HG02763 (cell line): Measurements from ENCODE around the gene GNG8.

ENCODE experiments used
- ATAC-seq: cut with Tn5 transposase; IDR thresholded peaks from one replicate; pipeline ENCODE4 v1.9.1; 2021; ENCODE audit warnings: mild to moderate bottlenecking, moderate library complexity; ENCODE audit not compliant: unreplicated experiment

Gene GNG8

DNA sequence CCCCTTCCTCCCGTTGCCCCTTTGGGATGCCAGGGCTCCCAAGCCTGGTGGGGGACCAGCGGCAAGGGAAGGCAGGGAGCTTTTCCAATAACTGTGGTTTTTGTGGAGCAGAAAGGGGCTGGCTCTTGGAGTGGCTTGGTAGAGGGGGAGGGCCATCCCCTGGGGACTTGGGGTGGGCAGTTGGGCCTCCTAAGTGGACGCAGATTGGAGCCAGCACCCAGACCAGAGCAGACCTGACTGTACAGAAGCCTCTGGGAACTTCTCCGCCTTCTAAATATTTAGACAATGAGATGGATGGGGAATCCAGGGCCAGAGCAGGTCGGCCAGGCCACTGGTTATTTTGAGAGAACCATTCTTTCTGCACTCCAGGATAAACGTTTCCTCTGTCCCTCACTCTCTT is 15.3 kb downstream of the GNG8 start:
- no peak for ATAC-seq

DNA sequence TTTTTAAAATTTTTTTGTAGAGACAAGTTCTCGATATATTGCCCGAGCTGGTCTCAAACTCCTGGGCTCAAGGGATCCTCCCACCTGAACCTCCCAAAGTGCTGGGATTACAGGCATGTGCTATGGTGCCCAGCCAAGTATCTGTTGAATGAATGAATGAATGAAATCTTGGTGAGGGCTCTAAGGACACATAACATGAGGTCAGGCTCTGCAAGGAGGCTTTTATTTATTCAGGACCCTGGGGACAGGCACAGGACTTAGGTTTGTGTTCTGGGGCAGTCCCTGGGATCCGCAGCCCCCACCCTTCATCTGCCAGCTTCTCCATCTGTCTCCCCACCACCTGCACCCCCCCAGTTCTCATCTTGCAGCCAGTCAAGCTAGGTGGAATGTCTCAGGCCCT is 15.7 kb downstream of the GNG8 start:
- no peak for ATAC-seq

DNA sequence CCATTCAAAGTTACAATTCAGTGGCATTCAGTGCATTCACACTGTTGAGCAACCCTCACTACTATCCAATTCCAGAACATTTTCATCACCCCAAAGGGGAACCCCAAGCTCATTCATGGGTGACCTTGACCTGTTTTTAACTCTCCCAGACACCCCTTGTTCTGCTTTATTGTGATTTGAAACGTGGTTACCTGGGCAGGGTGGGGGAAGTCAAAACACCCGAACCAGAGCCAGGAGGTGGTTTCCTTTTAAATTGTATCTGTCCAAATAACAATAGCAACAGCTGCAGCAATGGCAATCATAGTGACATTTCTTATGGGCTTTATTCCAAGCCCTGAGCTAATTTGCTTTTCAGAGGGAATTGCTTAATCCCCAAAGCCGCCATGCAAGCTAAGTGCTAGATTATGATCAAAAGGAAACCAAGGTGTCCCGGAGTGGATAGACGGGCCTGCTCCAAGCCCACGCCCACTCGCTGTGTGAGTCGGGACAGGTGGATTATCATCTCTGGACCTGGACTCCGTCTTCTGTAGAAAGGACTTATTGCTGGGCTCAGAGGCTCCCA is 17.3 kb downstream of the GNG8 start:
- ATAC-seq, result no peak

DNA sequence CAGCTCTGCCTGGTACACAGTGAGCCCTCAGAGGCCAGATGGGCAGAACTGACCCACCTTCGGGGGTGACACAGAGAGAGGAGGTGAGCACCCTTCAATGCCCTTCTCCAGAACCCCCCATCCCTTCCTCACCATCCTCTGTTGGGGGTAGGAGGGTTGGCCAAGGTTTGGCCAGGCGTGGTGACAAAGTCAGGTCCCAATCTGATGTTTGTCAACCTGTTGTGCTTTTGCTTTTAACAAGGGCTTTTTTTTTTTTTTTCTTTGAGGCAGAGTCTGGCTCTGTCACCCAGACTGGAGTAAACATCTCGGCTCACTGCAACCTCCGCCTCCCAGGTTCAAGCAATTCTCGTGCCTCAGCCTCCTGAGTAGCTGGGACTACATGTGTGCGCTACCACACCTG is 18.4 kb downstream of the GNG8 start:
- no peak for ATAC-seq

DNA sequence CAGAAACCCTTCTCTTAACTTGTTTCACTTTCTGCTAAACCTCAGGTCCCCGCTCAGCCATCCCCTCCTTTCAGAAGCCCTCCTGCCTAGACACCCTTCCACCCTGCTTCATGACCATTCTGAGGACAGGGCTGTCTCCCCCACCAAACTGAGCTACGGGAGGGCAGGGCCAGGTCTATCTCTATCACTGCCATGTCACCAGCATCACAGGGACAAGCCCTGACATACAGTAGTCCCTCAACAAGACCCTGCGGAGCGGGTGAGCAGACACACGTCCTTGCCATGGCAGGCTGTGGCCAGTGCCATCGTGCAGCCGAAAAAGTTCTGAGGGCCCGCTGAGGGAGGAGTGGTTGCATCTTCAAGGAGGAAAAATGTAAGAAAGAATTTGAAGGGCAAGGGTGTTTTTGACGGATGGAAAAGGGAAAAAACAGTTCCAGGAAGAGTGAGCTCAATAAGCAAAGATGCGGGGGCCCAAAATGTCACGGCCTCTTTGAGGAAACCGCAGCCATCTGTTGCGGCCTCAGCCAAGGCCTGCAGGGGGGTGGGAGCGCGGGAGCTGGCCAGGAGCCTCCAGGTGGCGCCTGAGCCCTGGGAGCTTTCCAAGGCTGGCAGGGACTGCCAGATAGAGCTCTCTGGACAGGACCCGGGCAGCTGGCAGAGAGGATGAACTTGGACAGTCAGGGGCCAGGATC is 19.2 kb downstream of the GNG8 start:
- ATAC-seq, result no peak

DNA sequence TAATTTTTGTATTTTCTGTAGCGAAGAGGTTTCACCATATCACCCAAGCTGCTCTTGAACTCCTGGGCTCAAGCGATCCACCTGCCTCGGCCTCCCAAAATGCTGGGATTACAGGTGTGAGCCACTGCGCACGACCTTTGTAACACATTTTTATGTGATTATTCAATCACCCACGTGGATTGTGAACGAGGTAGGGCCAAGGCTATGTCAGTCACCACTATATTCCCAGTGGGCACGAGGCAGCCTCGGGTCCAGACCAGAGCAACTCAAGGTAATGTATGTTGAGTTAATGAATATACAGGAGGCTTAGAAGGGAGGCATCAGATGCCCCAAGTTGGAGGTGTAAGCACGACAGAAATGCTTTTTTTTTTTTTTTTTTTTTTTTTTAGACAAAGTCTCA is 20.0 kb downstream of the GNG8 start:
- no peak for ATAC-seq

DNA sequence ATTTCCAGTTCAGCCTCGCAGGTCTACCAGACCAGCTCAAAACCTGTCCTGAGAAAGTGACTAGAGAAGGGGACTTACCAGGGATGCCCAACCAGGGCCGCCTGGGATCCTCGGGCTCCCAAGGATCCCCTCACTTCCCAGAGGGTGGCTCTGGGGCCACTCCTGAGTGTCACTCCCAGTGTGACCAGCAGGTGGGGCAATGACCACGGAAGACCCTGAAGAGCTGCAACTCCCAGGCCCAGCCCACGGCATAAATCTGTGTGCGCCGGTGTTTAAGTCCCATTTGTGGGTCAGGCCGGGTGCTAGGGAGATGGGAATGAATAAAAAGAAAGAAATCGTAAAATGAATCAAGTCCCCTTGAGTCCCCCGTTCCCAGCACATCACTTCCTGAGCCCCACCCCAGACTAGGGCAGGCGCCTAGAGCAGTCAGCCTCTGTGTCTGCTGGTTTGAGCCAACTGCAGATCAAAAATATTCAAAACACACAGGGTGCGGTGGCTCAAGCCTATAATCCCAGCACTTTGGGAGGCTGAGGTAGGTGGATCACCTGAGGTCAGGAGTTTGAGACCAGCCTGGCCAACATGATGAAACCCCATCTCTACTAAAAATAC is 21.8 kb downstream of the GNG8 start:
- no peak for ATAC-seq

DNA sequence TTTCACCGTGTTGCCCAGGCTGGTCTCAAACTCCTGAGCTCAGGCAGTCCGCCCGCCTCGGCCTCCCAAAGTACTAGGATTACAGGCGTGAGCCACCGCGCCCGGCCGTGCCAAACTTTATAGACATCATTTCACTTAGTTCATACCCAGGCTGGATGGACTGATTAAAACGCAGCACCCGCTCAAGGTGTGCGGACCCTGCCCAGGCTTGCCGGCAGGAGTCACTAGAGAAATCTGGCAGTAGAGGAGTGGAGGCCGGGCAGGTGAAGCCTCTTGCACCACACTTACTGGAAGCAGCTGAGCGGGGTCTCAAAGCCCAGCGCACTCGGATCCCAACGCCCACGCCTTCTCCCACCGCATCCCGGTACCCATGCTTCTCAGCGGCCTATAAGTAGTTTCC is 22.5 kb downstream of the GNG8 start:
- ATAC-seq, result no peak

DNA sequence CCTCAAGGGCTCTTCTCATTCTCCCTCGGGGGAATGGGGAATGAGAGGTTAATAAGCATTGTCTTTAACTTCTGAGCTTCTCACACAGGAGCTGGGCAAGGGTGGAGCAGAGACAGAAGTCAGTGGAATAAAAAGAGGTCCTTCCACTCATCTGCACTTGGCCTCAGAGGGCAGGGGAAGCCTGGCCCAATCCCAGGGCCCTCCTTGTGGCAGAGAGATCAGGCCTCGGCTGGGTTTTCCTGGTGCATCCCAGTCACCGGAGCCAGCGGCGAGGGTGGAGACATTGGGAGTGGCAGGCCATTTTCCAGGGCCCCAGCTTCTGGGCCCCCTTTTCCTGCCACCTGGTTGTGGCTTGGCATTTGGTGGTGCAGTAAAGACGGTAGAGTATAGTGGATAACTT is 24.2 kb downstream of the GNG8 start:
- ATAC-seq, result no peak

DNA sequence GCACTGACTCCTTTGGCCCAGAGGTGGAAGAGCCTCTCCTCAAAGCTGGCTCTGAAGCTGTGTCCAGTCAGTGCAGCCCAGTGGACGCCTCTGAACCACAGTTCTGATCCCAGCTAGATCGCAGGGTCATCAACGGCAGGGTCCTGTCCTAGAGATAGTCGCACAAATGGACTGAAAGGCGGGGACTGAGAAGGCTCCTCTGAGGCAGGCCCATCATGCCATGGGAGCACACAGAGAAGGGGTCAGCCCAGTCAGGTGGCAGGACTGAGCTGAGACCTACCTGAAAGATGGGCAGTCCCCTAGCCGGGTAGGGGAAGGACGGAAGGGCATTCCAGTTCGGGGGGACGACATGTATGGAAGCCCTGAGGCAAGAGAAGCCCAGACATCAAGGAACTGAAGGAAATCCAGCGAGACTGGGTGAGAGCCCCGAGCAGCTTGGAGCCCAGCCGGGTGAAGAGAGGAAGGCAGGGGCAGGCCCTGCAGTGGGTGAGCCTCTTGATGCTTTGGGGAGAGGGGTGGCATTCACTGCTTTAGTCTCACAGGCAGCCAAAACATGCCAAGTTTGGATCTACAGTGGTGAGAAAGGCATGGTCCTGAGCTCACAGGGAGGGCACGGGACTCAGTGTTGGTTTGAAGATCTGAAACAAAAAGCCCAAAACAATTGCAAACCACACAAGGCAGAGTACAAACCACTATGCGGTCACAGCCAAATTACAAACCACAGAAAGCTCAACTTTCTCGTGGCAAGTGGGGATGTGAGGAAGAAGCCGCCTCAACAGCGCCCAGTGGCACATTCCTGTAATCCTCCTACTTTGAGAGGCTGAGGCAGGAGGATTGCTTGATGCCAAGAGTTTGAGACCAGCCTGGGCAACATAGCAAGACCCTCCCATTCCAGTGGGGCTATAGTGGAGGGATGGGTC is 24.9 kb downstream of the GNG8 start:
- ATAC-seq, result no peak

DNA sequence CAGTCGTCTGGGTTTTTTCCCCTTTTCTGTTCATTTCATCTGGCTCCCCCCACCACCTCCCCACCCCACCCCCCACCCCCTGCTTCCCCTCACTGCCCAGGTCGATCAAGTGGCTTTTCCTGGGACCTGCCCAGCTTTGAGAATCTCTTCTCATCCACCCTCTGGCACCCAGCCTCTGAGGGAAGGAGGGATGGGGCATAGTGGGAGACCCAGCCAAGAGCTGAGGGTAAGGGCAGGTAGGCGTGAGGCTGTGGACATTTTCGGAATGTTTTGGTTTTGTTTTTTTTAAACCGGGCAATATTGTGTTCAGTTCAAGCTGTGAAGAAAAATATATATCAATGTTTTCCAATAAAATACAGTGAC is 25.6 kb downstream of the GNG8 start:
- ATAC-seq, result no peak

DNA sequence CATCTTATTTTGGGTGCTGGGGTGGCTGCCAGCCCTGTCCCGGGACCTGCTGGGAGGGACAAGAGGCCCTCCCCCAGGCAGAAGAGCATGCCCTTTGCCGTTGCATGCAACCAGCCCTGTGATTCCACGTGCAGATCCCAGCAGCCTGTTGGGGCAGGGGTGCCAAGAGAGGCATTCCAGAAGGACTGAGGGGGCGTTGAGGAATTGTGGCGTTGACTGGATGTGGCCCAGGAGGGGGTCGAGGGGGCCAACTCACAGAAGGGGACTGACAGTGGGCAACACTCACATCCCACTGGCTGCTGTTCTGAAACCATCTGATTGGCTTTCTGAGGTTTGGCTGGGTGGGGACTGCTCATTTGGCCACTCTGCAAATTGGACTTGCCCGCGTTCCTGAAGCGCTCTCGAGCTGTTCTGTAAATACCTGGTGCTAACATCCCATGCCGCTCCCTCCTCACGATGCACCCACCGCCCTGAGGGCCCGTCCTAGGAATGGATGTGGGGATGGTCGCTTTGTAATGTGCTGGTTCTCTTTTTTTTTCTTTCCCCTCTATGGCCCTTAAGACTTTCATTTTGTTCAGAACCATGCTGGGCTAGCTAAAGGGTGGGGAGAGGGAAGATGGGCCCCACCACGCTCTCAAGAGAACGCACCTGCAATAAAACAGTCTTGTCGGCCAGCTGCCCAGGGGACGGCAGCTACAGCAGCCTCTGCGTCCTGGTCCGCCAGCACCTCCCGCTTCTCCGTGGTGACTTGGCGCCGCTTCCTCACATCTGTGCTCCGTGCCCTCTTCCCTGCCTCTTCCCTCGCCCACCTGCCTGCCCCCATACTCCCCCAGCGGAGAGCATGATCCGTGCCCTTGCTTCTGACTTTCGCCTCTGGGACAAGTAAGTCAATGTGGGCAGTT is 26.2 kb downstream of the GNG8 start:
- ATAC-seq, result no peak

DNA sequence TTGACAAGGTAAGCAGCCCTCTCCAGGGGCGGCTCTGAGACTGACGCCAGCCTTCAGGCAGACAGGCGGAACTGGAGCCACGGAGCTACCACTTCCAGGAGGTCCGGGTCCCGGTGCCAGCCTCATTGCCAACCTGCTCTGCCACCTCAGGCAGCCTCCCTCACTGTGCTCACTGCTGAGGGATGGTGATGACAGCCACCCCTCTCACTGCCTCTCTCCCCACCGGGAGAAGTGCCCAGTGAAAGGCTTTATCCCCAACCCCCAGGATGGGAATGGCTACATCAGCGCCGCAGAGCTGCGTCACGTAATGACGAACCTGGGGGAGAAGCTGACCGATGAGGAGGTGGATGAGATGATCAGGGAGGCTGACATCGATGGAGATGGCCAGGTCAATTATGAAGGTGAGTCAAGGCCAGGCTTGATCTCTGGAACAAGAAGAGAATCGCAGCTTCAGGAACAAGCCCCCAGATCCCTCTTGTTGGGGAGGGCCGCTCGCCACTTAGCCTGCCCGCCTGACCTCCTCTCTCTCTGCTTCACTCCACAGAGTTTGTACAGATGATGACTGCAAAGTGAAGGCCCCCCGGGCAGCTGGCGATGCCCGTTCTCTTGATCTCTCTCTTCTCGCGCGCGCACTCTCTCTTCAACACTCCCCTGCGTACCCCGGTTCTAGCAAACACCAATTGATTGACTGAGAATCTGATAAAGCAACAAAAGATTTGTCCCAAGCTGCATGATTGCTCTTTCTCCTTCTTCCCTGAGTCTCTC is 27.2 kb downstream of the GNG8 start:
- ATAC-seq, result no peak

DNA sequence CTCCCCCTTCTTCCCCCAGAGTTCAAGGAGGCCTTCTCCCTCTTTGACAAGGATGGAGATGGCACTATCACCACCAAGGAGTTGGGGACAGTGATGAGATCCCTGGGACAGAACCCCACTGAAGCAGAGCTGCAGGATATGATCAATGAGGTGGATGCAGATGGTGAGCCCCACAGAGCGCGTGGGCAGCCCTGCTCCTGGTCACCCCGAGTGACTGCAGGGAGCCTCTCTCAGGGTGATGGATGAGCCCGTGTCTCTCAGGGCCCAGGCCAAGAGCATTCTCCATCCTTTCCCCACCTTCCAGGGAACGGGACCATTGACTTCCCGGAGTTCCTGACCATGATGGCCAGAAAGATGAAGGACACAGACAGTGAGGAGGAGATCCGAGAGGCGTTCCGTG is 27.8 kb downstream of the GNG8 start:
- no peak for ATAC-seq

DNA sequence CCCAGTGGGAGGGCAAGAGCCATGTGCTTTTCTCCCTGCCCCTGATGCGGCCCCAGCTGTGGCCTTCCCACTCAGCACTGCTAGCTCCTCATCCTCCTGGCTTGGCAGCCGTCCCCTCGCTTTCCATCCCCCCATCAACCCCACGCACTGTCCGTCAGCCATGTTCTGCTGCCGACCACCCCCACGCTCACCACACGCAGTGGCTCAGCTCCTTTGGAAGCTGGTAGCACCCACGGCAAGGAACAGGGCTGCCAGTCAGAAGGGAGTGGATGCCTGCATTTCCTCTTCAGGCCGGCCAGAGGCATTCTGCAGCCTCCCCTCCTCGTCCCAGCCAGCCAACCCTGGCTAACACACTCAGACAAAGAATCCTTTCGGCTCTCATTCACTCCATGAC is 28.6 kb downstream of the GNG8 start:
- no peak for ATAC-seq

DNA sequence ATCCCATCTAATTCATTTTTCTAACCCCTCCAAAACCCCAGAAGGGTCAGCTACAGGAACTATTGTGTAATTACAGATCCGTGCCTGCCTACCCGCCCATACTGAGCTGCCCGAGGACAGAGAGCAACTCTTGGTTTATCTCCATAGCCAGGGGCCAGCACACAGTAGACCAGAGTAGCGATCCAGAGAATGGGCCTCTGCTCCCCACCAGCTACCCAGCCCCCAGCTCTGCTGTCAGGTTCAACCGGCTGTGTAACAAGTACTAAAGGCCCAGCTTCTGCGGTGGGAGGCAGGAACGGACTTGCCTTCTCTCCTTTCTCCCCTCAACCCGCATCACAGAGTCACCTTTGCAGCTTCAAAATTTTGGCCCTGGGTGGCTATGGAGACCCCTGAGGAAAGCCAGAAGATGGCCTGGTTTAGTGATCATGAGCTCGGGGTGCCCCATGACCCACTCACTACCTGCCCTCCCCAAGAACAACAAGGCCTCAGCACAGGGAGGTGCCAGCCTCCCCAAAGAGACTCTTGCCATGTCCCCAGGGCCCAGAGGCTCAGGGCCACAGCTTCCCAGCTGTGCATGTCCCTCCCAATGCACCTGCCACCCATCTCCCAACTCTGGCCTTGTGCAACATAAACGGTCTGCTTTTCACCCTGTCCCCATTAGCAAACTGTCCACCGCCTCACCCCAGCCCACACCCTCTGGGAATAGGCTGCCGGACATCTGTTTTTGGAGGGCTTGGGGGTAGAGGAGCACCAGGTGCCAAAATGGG is 29.1 kb downstream of the GNG8 start:
- no peak for ATAC-seq

DNA sequence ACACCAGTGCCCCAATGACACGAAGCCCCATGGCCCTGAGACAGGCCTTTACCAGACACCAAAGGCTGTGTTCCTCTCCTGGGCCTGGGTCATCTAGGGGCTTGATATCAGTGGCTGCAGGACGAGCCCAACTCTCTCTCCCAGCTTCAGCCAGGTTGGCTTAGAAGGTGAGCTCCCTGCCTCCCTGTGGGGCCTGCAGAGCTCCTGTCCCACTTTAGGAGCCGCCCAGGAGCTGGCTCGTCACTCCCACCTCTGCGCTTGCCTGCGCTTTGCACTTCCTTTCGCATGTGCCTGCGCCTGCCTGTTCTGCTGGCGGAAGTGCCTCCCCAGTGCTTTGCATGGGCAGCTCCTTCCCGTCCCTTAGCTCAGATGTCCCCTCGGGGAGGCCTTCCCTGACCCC is 30.0 kb downstream of the GNG8 start:
- no peak for ATAC-seq

DNA sequence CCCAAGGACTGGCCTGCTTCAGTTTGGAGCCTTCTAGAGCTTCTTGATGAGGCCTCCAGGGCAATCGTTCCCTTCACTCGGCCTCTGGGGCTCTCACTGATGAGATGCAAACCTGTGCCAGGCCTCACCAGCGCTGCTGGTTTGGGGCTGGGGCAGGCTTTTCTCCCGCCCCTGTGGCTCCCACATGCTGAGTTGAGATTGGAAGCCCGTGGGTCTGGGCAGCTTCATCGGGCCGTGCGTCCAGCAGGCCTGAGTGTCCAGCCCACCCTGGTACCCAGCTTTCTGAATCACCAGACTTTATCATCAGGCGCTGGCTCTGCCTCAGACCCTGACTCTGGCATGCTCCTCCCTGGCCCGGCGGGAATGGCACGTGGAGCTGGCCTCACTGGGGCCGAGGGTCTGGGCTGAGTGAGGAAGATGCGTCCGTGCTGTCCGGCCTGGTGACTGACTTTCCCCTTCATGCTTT is 30.6 kb downstream of the GNG8 start:
- ATAC-seq, result no peak

DNA sequence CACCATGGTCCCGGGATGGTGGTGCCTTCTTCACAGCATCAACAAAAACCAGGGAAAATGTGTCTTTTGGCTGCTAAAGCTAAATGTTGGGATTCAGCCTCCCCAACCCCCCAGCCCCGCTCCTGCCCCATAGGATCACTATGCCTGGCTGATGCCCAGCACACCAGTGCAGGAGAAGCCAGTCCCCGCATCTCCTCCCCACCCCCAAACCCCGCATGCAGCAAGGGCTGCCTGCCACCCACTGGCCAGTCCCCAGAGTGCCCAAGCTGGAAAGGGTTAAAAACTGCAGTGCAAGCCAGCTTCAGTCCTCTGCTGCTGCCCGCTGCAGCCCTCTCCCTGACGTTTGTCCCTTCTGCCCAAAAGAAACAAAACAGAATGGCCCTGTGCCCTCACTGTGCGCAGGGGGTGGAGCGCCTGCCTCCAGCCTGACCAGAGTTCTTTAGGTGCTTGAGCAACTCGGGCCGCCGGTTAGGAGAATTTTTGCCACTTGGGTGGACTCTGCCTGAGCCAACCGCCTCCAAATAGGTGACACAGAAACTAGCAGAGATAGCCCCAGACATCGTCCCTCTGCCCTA is 31.1 kb downstream of the GNG8 start:
- ATAC-seq, result no peak
